ENCODE results near the gene SCAMP4. TPM values are rescaled to one million over a fixed set of nuclear protein-coding genes. Genes with fewer than 3 reads are reported as not detected.
A peak's percentile ranks its signal among the peaks of the same experiment; 100 is the strongest.

The SCAMP4 gene
- total and polyA plus RNA-seq, 9 of the 15 experiments (the other 6 are each of a cell fraction or from before 2014, with no cell fraction given): 0.81 to 45.9 (median 12.8) TPM

DNA sequence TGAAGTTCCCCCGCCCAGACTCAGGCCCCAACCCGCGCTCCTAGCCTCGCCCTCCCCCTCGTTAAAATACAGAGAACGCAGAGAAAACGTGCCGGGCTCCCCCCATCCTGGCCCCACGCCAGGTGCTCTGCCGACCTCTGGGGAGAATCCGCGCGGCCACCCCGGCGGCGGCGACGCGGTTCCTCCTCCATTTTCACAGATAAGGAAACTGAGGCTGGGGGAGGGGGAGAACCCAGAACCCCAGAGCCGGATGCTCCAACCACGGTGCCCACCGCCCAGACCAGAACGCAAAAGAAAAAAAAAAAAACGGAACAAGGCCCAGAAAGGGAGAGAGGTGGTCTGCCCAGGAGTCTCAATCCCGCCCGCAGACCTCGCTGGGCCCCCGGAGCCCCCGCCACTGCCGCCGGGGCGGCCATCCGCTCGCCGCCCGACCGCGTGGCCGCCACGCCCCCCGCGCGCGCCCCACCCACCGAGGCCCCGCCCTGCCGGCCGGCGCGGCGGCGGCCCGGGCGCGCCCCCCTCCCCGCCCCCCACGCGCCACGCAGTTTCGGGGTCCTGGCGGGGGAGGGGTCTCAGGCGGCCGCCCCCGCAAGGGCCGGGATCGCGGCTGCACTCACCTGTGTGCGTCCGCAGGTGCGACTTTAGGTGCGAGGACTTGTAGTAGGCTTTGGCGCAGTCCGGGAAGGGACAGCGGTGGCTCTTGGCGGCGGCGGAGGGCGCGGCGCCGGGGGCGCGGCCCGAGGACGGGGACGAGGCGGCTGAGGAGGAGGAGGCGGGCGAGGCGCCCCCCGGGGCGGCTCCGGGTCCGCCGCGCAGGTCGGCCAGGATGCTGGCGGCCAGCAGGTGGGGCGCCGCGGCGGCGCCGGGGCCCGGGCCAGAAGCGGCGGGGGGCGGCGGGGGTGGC is 42.5 kb upstream of the SCAMP4 start (continued):
- TF ChIP-seq NFIC (IDR thresholded peaks at IDR 0.05) (peak; percentile 98), ZNF75A (CRISPR knock-in tag; IDR thresholded peaks at IDR 0.05) (no peak), KDM1A (IDR thresholded peaks at IDR 0.05) (peak in 1 of 2 experiments; percentile 29; a peak in 1 of 4 replicates), NFRKB (IDR thresholded peaks at IDR 0.05; ENCODE audit: low read depth) (no peak), MYC (IDR thresholded peaks at IDR 0.05; ENCODE audit: low read depth, low read length) (peak; percentile 73; the same call in 1 of the 2 replicates), MYC (CRISPR knock-in tag; IDR thresholded peaks at IDR 0.05; ENCODE audit: borderline replicate concordance, low read depth) (no peak), MAZ (CRISPR knock-in tag; conservative IDR thresholded peaks at IDR 0.05 in 1 of 2, IDR thresholded peaks at IDR 0.05 in 1 of 2) (peak; percentile 46 to 76; a peak in 3 of 4 replicates), ZNF316 (IDR thresholded peaks at IDR 0.05) (no peak), TCFL5 (CRISPR knock-in tag; conservative IDR thresholded peaks at IDR 0.05) (no peak), MCM2 (IDR thresholded peaks at IDR 0.05; ENCODE audit: low read depth) (no peak), ZNF589 (CRISPR knock-in tag; IDR thresholded peaks at IDR 0.05; ENCODE audit: low read depth) (no peak), FOSL1 (tag; conservative IDR thresholded peaks at IDR 0.05) (peak; percentile 36; the same call in 1 of the 2 replicates), SAP30 (IDR thresholded peaks at IDR 0.05; ENCODE audit: borderline replicate concordance, insufficient read depth, low read depth, low read length, poor library complexity, severe bottlenecking) (peak; percentile 81), PHF8 (IDR thresholded peaks at IDR 0.05; ENCODE audit: borderline replicate concordance, low read length) (peak; percentile 28; the same call in 1 of the 2 replicates), ZNF444 (CRISPR knock-in tag; IDR thresholded peaks at IDR 0.05) (no peak), ZSCAN32 (CRISPR knock-in tag; IDR thresholded peaks at IDR 0.05) (no peak), ARID3B (CRISPR knock-in tag; IDR thresholded peaks at IDR 0.05; ENCODE audit: borderline replicate concordance) (no peak), CTBP1 (IDR thresholded peaks at IDR 0.05; ENCODE audit: borderline replicate concordance) (peak; percentile 91), HDAC2 (IDR thresholded peaks at IDR 0.05) (peak; percentile 22; the same call in 1 of the 2 replicates), FOXM1 (IDR thresholded peaks at IDR 0.05; ENCODE audit: low read depth) (peak; percentile 39; the same call in 1 of the 2 replicates), FOXM1 (CRISPR knock-in tag; IDR thresholded peaks at IDR 0.05; ENCODE audit: low read depth) (no peak), ZFX (CRISPR knock-in tag; IDR thresholded peaks at IDR 0.05) (peak; percentile 36), ZC3H11A (IDR thresholded peaks at IDR 0.05; ENCODE audit: low read depth, low read length) (no peak), ZNF263 (CRISPR knock-in tag; IDR thresholded peaks at IDR 0.05; ENCODE audit: borderline replicate concordance) (no peak), RB1 (IDR thresholded peaks at IDR 0.05; ENCODE audit: low read depth) (peak; percentile 81), CEBPB (tag; IDR thresholded peaks at IDR 0.05) (no peak), PCBP1 (IDR thresholded peaks at IDR 0.05; ENCODE audit: low read depth, low read length, poor library complexity, severe bottlenecking) (no peak)
- TF ChIP-seq, protein P1, sequence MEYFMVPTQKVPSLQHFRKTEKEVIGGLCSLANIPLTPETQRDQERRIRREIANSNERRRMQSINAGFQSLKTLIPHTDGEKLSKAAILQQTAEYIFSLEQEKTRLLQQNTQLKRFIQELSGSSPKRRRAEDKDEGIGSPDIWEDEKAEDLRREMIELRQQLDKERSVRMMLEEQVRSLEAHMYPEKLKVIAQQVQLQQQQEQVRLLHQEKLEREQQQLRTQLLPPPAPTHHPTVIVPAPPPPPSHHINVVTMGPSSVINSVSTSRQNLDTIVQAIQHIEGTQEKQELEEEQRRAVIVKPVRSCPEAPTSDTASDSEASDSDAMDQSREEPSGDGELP (CRISPR knock-in tag; IDR thresholded peaks at IDR 0.05; ENCODE audit: borderline replicate concordance): 0 out of 2 replicates have a peak, but pooled peaks have one; percentile 23

All from K562 (cell line).